ENCODE measurements around the gene DTNBP1. TPM values are rescaled to one million over a fixed set of nuclear protein-coding genes. Genes with fewer than 3 reads are reported as not detected.

The DTNBP1 gene
- total and polyA plus RNA-seq, 2 of the 13 experiments (the other 11 are each of a cell fraction or from before 2014, with no cell fraction given) = 6.6 to 19.1 TPM

GRCh38 chr6:15490242-15491100 lies 172.4 kb downstream of the DTNBP1 start (continued):
- no peak for TF ChIP-seq STAT6 (CRISPR knock-in tag; IDR thresholded peaks at IDR 0.05; ENCODE audit: borderline replicate concordance)
- TF ChIP-seq ZBTB34 (CRISPR knock-in tag; IDR thresholded peaks at IDR 0.05) = no peak
- TF ChIP-seq NFKB2 (CRISPR knock-in tag; IDR thresholded peaks at IDR 0.05; ENCODE audit: borderline replicate concordance) = no peak
- no peak for TF ChIP-seq ZNF670 (CRISPR knock-in tag; IDR thresholded peaks at IDR 0.05; ENCODE audit: borderline replicate concordance)
- no peak for TF ChIP-seq HOXA7 (CRISPR knock-in tag; IDR thresholded peaks at IDR 0.05)
- TF ChIP-seq ATF6 (CRISPR knock-in tag; conservative IDR thresholded peaks at IDR 0.05) = no peak
- no peak for TF ChIP-seq ZNF292 (CRISPR knock-in tag; IDR thresholded peaks at IDR 0.05; ENCODE audit: borderline replicate concordance, low read depth)
- TF ChIP-seq GZF1 (CRISPR knock-in tag; IDR thresholded peaks at IDR 0.05) = no peak
- TF ChIP-seq ZFP41 (CRISPR knock-in tag; IDR thresholded peaks at IDR 0.05; ENCODE audit: borderline replicate concordance) = no peak
- no peak for TF ChIP-seq TBX3 (IDR thresholded peaks at IDR 0.05; ENCODE audit: borderline replicate concordance)

Measured in HepG2 (cell line).